Measurements from ENCODE around the gene METTL21C.

Gene METTL21C

DNA sequence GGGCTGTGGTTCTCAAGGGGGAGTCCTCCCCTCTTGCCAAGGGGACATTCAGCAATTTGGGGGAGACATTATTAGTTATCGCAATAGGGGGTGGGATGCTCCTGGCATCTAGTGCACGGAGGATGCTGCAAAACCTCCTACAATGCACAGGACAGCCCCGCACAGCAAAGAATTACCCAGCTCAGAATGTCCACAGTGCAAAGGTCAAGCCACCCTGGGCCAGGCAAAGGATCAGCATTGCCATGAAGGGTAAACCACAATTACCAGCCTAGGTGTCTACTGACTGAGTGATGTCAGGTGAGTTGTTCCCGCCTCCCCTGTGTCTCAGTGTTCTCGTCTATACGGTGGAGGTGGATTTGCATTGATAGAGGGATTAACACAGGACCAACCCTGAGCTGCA, 2.4 kb upstream of the METTL21C start:
- DNase-seq, result no peak

DNA sequence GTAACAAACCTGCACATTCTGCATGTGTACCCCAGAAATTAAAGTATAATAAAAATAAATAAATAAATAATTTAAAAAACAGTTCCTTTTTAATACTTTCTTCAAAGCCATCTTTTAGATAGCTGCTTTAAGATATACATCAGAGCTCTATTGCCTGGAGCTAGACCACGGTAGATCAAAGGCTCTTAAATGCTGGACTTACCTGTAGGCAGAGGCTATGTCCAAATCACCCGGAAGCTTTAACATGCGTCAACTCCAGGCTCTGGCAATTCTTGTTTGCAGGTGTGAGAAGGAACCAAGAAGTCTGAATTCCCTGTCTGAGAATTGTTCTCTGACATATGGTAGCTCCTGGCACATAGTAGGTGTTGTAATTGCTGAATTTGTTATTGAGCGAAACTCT, 1.6 kb upstream of the METTL21C start:
- no peak for DNase-seq

DNA sequence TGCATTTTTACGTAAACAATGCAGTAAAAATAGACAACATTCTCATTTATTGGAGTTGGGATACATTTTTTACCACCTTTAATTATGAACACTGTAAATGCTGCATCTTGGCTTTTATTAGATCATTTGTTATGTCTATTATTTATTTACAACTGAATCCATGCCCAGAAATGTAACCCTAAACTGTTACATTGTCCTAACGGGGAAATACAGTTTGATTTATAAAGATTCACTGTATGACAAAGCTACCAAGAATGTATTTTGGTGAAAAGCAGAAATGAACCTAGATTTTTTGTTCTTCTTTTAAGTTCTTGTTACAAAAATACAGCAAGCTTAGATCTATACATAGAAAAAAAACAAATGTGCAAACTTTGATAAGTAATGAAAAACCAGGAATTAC, 1.1 kb downstream of the METTL21C start:
- DNase-seq, result no peak

DNA sequence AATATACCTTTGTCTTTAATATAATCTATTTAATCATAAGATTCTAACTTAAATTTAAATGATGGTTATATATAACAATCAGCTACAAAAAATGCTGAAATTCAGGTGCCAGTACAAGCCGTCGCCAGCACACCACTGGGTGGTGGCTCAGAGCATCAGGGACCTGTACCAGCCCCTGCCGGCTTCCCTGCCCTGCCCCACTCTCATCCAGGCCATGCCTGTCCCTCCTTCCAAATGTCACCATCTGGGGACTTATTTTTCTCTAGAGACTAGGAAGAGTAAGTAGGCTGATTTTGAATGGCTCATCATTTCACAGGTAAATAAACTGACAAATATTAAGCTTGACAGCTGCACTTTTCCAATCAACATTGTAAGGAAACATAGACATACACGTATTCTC, 1.6 kb downstream of the METTL21C start:
- no peak for DNase-seq

DNA sequence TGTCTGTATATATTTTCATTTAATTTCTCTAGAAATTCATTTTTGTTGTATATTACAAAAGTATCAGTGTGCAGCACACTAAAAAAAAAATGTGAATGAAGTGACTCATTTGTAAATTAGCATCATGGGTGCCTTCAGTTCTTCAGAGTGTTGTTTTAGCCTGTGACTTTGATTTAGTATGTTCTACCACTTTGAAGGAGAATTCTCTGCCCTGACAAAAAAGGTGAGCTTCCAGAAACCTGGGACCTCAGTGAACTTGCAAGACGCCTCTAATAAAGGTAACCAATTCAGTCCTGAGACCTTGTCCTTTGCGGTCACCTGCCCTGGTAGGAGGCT, 2.4 kb downstream of the METTL21C start:
- no peak for DNase-seq

DNA sequence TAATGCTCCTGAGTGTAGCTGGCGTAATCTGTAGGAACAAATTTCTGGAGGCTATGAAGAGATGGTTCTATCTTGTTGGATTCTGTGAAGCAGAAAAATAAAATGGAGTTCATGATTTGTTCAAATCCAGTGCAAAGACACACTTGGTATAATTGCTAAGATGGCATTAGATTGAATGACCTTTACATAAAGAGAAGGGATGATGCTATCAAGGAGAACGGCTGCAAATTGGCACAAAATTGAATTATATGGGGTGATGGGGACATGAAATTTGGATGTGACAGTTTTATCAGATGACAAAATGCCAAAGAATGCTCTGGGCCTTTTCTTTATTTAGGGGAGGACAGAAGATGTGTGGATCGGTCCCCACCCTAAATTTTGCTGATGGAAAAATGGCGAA, 4.0 kb downstream of the METTL21C start:
- no peak for DNase-seq

DNA sequence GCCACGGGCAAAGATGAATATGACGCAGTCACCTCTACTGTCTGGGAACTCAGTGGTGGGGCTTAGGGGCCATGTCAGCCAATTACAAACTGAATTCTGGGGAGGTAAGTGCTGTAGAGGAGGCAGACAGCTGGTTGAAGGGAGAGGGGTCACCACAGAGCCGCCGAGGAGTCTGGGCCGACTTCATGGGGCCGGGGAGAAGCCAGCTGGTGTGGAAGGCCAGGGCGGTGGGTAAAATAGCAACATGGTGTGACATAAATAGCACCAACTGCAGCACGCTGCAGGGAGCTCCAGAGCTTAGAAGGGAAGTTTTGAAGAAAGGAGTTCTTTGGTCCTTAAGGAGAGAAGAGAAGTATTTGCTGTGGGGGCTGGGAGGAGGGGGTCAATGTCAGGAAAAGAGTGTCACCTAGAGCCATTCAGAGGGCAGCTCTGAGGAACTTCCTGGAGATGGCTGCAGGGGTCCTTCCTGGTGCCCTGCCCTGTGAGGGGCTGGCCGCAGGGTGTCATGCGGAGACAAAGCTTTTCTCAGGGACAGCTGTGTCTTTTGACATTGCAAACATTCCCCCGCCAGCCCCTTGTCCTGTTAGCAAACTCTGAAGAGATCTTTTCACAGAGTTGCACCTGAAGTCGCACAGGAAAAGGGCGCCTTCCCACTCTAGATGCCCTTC, 6.4 kb downstream of the METTL21C start:
- DNase-seq, result no peak

DNA sequence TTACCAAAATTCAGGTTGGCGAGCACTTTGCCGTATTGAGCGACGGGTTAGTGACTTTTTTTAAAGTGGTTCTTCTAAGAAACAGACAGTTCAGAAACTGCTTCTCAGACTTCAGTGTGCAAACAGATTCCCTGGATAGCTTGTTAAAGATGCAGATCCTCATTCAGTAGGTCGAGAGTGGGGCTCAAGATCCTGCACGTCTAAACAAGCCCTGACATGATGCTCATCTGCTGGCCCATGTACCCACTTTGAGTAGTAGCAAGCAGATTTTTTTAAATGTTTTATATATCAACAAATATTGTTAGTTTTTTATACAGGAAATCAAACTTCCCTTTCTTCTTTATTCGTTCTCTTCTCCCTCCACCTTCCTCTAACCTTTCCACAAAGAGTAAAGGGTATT, 7.3 kb downstream of the METTL21C start:
- no peak for DNase-seq

DNA sequence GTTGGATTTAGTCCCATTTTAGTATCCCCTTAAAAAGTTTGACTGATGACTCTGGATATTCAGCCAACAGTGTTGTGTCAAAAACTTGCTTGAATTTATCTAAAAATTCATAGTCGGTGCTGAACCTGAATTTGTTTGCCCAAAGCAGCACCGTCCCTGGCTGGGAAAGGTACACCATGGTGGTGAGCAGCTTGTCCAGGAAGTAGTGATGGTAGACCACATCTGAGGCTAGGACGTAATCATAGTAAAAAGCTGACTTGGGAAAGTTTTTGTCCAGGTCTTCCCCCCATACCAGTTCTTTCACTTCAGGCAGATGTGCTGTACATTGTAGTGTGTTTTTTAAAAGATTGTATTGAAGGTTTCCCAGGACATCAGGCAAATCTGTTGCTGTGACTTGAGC, 8.8 kb downstream of the METTL21C start:
- DNase-seq, result no peak

DNA sequence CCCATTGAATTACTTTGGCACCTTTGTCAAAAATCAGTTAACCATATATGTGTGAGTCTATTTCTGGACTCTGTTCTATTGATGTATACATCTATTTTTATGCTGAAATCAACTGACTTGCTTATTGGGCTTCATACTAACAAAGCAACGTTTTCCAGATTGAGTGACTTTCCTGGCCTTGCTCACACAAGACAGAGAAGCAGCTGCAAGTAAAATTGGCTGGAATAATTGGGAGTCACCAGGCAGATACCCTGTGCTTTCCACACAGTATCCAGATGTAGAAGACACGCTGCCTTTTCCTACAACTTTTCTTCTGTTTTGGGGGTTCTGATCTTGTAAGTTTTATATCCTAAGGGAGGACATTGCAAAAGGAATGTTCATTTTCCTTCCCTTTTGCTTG, 11.2 kb downstream of the METTL21C start:
- DNase-seq, result no peak

DNA sequence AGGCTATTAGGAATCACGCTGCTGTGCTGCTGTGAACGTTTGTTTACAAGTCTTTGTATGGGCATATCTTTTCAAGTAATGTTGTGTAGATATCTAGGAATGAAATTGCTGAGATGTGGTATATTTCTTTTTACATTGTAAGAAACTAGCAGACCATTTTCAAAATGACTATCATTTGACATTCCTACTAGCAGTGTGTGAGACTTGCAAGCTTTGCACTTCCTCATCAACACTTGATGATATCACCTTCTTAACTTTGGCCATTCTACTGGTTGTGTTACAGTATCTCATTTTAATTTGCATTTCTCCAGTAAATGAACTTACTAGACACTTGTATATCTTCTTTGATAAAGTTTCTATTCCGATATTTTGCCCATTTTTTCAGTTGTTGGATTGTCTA, 12.1 kb downstream of the METTL21C start:
- DNase-seq, result no peak

DNA sequence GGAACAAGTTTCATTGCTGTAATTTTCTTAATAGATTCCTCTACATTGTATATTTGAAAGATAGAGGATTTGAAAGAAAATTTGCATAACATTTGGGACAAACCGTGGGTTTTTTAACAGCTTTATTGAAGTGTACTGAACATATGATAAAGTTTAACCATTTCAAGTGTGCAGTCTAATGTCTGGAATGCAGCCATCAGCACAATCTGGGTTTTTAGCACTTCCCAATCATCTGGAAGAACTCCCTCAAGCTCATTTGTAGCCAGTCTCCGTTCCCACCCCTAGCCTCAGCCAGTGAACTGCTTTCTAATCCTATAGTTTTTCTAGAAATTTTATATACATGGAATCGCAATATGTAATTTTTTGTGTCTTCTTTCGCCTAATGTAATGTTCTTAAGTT, 12.6 kb downstream of the METTL21C start:
- no peak for DNase-seq

DNA sequence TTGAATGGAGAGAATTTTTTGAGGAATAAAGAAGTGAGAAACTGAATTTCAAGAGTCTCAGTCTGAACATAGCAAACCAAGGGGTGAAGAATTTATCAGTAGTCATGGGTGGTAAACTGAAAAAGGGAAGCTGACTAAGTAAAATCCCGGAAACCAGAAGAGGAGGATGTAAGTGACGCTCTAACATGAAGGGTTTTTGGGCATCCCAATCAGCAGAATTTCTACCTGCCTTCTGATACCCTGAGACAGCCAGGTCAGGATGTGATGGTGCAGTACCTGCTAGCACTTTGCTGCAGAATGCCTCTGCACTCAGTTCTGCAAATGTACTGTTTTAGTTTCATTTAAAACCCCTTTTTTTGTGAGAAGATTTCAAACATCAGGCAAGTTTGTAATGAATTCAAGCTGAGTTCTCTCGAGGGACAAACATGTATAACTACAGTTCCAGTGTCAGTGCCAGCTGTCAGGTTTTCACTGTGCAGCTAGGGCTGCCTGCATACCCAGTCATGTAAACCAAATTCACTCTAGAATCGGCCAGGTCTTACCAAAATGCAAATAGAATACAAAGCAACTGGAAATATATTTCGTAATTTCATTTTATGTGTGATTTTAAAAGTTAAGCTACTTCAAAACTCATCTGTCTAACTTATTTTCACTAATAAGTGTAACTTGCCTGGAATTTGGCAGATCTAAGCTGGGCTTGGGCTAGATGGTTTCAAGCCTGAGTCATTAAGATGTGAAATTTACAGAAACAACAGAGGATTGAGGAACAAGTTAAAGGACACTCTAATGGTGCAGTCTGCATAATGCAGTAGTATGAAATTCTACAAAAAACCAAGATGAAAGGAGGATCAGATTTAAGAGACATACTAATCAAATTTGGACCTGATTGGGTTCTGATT, 13.8 kb downstream of the METTL21C start:
- no peak for DNase-seq

DNA sequence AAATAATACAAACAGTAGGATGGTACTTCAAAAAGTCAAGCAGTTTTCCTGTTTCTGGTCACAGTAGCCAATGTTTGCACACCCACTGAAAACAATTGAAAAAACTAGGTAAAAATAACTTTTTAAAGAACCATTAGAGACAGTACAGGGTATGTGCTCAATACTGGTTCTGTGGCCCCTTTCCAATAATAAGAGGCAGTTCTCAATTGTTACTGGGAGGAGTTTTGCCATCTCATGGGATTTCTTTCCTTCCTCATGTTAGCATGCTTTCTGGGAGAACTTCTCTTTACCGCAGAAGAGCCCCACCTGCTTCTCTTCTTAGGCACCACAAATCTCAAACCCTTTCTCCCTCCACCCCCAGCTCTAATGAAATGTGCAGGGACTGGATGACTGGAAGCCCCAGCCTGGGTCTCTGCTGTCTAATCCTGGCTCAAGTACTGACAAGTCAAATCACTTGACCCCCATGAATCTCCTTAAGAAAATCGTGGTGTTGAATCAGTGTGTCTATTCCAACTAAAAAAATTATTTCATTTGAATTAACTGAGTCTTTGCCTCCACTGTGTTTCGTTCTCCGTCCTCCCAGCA, 14.6 kb downstream of the METTL21C start:
- no peak for DNase-seq

DNA sequence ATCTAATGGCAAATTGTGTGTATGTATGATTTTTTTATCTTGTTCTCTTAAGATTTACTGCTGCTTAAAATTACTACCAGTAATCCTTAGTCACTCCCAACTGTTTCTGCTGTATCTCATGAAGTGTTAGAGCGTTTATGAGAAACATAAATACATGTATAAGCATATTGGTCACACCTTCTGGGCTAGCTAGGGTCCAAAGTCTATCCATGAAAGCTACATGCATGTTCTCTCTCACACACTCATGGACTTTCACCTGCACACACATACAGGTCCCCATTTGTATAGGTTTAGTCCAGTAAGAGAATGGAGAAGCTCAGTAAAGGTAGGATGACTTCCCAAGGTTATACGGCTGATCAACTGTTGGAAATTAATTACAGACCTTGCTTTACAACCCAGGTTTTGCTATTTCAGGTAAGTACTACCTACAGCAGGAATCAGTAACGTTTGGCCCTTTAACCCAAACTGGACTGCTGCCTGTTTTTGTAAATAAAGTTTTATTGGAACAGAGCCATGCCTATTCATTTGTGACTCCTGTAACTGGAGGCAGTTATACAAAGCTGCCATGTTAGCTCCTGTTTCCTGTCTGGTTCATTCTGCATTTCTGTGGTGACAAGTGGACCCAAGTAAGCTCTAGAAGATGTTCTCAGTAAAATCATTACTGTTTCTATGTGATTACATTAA, 15.3 kb downstream of the METTL21C start:
- no peak for DNase-seq

DNA sequence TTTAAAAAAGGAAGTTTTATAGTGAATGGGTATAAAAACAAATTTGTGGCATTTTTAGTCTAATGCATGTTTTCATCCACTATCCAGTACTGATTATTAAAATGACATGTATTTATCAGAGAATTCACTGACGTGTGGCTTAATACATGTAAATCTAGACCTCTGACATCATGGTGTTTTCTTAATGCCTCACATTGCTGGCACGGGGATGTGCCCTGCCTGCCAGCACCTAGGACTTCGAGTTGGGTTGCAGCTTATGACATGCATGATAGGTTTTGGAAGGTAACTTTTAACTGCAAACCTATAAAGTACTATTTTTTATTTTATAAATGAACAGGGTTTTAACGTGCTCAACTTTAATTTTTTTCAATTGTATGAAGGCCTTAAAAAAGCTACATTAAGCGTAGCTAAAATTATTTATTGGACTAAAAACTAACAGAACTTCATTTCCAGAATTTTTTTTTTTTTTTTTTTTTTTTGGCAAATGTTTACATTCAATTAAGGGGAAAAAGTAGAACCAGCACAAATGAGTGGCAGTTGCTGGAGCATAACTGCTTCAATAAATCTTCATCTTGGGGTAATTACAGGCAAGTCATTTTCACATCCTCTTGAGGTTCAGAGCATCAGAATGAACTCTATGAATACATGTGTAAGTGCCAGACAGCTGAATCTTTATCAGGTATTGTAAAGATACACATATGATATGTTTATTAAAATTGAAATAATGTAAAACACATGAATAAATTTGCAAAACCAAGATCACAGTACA, 16.3 kb downstream of the METTL21C start:
- DNase-seq, result no peak

DNA sequence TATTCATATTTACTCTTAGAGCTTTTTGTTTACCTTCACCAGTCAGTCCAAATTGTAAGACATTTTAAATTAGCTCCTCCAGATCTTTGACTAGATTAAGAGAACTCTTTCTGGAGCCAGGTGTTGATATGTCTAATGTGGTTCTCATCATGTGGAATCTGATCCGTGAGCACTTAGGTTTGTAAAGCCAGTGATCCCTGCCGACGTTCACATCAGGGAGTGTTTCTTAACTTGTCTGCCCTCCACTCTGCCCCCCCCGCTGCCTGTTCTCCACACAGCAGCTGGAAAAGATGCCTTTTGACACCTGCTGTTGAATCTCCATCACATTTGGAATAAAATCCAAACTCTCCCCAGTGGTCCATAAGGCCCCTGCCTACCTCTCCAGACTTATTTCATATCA, 17.7 kb downstream of the METTL21C start:
- DNase-seq, result no peak

DNA sequence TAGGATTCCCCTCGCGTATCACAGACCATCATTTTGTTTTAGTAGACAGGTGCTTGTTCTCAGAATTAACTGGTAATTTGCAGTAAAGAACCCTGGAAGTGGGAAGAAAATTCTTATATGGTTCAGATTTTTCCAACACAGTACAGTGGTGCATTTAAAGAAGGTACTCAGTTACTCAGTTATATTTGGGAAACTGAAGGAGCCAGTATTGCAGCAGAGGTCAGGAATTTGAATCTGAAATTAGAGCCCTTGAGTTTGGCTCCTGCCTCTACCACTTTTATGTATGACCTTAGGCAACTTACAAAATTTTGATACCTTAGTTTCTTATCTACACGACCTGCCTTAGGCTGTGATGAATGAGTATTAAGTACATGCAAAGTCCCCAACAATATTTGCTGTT, 19.7 kb downstream of the METTL21C start:
- no peak for DNase-seq

DNA sequence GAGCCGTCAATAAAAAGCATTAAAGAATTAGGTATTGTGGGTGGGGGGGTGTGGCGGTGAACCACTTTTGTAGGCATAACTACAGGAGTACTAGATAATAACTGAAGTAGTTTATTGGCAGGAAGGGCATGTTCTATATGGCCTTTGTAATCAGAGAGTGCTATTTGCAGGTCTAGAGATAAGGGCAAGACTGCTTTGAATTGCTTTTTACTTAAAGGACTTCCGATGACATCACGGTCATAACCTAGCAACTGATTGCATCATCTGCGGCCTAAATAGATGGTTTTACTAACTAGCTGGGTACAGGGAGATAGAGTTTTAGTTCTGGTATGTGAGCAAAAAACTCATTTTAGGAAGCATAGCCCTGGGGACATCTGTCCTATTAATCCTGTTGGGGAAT, 24.7 kb downstream of the METTL21C start:
- DNase-seq, result no peak

DNA sequence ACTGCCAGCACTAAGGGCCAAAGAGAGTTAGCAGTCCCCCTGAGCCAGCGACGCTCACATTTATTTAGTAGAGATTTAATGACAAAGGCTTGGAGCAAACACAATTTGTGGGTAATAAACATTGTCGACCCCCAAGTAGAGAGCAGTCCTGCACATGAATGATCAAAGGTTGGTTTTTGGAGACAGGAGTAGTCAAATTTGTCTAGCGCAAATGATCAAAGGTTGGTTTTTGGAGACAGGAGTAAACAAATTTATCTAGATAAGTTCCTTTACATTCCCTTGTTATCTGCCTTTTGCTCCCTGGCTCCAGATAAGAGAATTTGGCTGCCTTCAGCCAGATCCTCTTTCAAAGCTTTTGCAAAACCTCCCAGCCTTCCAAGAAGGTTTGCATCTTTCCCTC, 26.9 kb downstream of the METTL21C start:
- DNase-seq, result no peak

DNA sequence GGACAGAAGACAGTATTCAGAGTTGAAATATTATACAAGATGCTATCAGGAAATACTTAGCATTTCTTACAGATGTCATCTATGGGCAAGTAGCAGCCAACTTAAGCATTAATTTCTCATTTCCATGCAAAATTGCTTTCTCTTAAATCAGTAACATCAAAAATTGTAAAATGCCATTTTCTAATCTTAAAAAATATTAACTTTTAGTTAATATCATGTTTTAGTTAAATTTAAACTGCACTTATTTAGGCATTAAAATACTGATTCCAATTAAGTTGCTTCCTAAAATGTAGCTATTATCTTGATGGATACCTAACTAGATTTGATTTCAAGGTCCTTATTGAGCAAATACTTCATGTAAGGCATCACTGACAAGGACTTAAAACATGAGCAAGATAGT, 27.8 kb downstream of the METTL21C start:
- no peak for DNase-seq

DNA sequence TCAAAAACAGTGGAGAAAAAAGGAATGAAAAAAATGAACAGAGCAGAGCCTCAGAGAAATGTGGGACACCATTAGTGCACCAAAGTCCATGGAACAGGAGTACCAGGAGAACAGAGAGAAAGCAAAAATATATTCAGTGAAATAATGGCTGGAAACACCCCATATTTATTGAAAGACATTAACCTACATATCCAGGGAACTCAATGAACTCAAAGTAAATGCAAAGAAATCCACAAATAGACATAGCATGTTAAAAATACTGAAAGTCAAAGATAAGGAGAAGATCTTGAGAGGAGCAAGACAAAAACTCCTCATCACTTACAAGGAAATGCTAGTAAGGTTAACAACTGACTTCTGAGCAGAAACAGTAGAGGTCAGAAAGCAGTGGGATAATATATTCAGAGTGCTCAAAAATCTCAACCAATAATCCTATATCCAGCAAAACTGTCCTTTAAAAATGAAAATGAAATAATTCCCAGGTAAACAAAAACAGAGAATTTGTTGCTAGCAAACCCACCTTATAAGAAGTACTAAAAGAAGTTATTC, 35.6 kb downstream of the METTL21C start:
- DNase-seq, result no peak

DNA sequence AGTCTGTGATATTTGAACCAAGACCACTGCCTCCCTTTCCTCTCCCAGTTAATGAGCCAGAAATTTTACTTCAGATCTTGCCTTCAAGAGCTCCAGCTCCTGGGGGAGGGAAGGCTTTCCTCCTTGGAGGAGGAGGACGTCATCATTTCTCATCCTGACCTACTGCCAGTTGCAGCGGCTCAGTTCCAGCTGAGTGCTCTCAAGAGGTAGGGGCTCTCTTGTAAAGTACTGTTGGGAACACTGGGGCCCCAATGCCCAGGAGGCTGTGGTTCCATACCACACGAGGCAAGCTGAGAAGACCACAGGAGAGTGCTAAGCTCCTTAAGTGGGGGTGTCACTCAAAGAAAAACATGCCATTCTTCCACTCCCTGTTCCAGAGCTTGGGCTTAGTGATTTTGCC, 36.2 kb downstream of the METTL21C start:
- no peak for DNase-seq

Data from activated effector memory CD4-positive, alpha-beta T cell treated with anti-CD3 and anti-CD28 coated beads, Interleukin-2, amount 50 U/mL, for 16 hours (primary cell).